Measurements from ENCODE around the gene PLEKHG1. TPM values are rescaled to one million over a fixed set of nuclear protein-coding genes. Genes with fewer than 3 reads are reported as not detected.

The PLEKHG1 gene
- total and polyA plus RNA-seq, 12 donors = 2.1 to 14.5 (median 7.6) TPM

GRCh38 chr6:150632785-150633485 lies 33.2 kb downstream of the PLEKHG1 start:
- WGBS, 4 donors = 74 to 82% (median 77%) methylated on average over 13 of the region's 13 CpGs
- H3K36me3 ChIP-seq (replicated peaks in 1 of 2) = no peaks in the 10 kb centered on the region
- H3K27me3 ChIP-seq = no peaks in the 10 kb centered on the region
- TF ChIP-seq POLR2A (IDR thresholded peaks at IDR 0.05) = no peak
- TF ChIP-seq, protein P1, sequence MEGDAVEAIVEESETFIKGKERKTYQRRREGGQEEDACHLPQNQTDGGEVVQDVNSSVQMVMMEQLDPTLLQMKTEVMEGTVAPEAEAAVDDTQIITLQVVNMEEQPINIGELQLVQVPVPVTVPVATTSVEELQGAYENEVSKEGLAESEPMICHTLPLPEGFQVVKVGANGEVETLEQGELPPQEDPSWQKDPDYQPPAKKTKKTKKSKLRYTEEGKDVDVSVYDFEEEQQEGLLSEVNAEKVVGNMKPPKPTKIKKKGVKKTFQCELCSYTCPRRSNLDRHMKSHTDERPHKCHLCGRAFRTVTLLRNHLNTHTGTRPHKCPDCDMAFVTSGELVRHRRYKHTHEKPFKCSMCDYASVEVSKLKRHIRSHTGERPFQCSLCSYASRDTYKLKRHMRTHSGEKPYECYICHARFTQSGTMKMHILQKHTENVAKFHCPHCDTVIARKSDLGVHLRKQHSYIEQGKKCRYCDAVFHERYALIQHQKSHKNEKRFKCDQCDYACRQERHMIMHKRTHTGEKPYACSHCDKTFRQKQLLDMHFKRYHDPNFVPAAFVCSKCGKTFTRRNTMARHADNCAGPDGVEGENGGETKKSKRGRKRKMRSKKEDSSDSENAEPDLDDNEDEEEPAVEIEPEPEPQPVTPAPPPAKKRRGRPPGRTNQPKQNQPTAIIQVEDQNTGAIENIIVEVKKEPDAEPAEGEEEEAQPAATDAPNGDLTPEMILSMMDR (IDR thresholded peaks at IDR 0.05) = no peak
- H3K27ac ChIP-seq = peak overlapping the region in 1 of 5 donors; percentile 3
- no peak for DNase-seq
- intact Hi-C loops (cut with DNase I) = no loop called here
- peaks cover 0 to 9% of the 10 kb centered on the region in 2 donors for H3K4me1 ChIP-seq (replicated peaks in 1 of 2)
- H3K4me3 ChIP-seq = no peak overlapping the region
- no peaks in the 10 kb centered on the region for H3K9me3 ChIP-seq (replicated peaks in 1 of 3)

- H3K27me3 ChIP-seq = no peaks in the 10 kb centered on the region
- DNase-seq = no peak
- peaks cover 0 to 9% of the 10 kb centered on the region in 2 donors for H3K4me1 ChIP-seq (replicated peaks in 1 of 2)
- no peaks in the 10 kb centered on the region for H3K9me3 ChIP-seq (replicated peaks in 1 of 3)
- intact Hi-C loops (cut with DNase I) = no loop called here
- no peaks in the 10 kb centered on the region for H3K36me3 ChIP-seq (replicated peaks in 1 of 2)
- TF ChIP-seq, protein P1 (IDR thresholded peaks at IDR 0.05) = no peak
- TF ChIP-seq POLR2A (IDR thresholded peaks at IDR 0.05) = no peak
- H3K4me3 ChIP-seq = no peak overlapping the region
- WGBS, 4 donors = 75 to 83% (median 80%) methylated on average over 4 of the region's 4 CpGs
- H3K27ac ChIP-seq = no peak overlapping the region
Measured at GRCh38 chr6:150633486-150633834, 33.8 kb downstream of the PLEKHG1 start.

- intact Hi-C loops (cut with DNase I) = no loop called here
- Histone ChIP-seq H3K9me3 (replicated peaks in 1 of 3) (no peaks in the 10 kb centered on the region), H3K4me1 (replicated peaks in 1 of 2) (peaks cover 0 to 9% of the 10 kb centered on the region in 2 donors), H3K36me3 (replicated peaks in 1 of 2) (no peaks in the 10 kb centered on the region), H3K27me3 (no peaks in the 10 kb centered on the region), H3K27ac (peak overlapping the region in 1 of 5 donors; percentile 3), H3K4me3 (no peak overlapping the region)
- TF ChIP-seq, protein P1 (IDR thresholded peaks at IDR 0.05) = no peak
- TF ChIP-seq POLR2A (IDR thresholded peaks at IDR 0.05) = no peak
- WGBS, 4 donors = 60 to 67% (median 64%) methylated on average over 4 of the region's 4 CpGs
- no peak for DNase-seq
Measured at GRCh38 chr6:150634176-150634963, 34.7 kb downstream of the PLEKHG1 start.

DNA sequence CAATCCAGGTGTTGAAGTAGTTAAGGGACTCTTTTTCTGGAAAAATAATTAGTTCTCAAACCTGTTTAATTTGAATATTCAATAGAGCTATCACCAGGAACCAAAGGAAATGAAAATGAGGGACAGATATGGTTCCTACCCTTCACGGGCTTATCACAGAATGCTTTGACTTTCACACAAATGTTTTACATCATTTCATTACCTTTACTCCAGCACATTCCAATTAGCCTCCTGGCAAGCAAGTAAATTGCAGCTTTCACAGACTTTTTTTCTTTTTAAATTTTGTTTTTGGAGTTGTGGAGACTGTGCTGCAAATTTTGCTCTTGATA lies 35.2 kb downstream of the PLEKHG1 start:
- intact Hi-C loops (cut with DNase I) = no loop called here
- Histone ChIP-seq H3K4me1 (replicated peaks in 1 of 2) (peaks cover 0 to 9% of the 10 kb centered on the region in 2 donors), H3K4me3 (no peak overlapping the region), H3K36me3 (replicated peaks in 1 of 2) (no peaks in the 10 kb centered on the region), H3K27me3 (no peaks in the 10 kb centered on the region), H3K27ac (peak overlapping the region in 1 of 5 donors; percentile 3), H3K9me3 (replicated peaks in 1 of 3) (no peaks in the 10 kb centered on the region)
- no peak for DNase-seq
- 53 to 78% (median 61%) methylated on average over 1 of the region's 1 CpG for WGBS, 4 donors
- no peak for TF ChIP-seq POLR2A (IDR thresholded peaks at IDR 0.05)
- TF ChIP-seq, protein P1 (IDR thresholded peaks at IDR 0.05) = no peak
